Upper lobe of right lung (tissue), 1 donor: Measurements from ENCODE around the gene NOS1. TPM values are rescaled to one million over a fixed set of nuclear protein-coding genes. Genes with fewer than 3 reads are reported as not detected.
"Not testable (repeated sequence)": the region's sequence is repeated elsewhere in the genome, so short reads cannot be mapped to it uniquely, and the experiment has no call there.

Source experiments
- ATAC-seq: fragments of 200-7000 bp; cut with Tn5 transposase; one replicate; pipeline ENCODE4 v1.9.1; 2020; ENCODE audit warnings: mild to moderate bottlenecking, moderate library complexity
- DNase-seq: peaks from one replicate; pipeline ENCODE4 v3.0.0-alpha.2; 2020
- H3K27ac ChIP-seq: fragments of 200-600 bp; one replicate; pipeline ENCODE4 v1.8.0; 2022
- H3K27me3 ChIP-seq: fragments of 200-600 bp; one replicate; pipeline ENCODE4 v1.8.0; 2022; ENCODE audit warnings: mild to moderate bottlenecking
- H3K36me3 ChIP-seq: fragments of 200-600 bp; one replicate; pipeline ENCODE4 v1.8.0; 2022
- H3K4me1 ChIP-seq: fragments of 200-600 bp; one replicate; pipeline ENCODE4 v1.8.0; 2022
- H3K4me3 ChIP-seq: fragments of 200-600 bp; one replicate; pipeline ENCODE4 v1.8.0; 2022; ENCODE audit warnings: mild to moderate bottlenecking
- H3K9me3 ChIP-seq: fragments of 200-600 bp; one replicate; pipeline ENCODE4 v1.8.0; 2022
- CTCF ChIP-seq: fragments of 200-600 bp; IDR thresholded peaks from one replicate; pipeline ENCODE4 v1.8.0; 2022; ENCODE audit warnings: antibody characterized with exemption
- intact Hi-C: fragments of 100-400 bp; cut with DNase I; formaldehyde crosslinking; loops from one replicate; pipeline ENCODE4 v1.11.0; 2022
- total RNA-seq: library from RNA; stranded (reverse); fragmentation: NEBNext Ultra II Directional; extraction: Animal tissue kit (Norgen Biotek cat#: 25700); gene quantifications from one replicate; pipeline ENCODE4 v1.2.1, GENCODE V29; 2021
- donor health status: DM: no; HTN: yes; CAD: no; lungs with severe emphysema.

Gene NOS1
- total RNA-seq, 1 donor from 2014 or later, result 4.9 TPM

DNA sequence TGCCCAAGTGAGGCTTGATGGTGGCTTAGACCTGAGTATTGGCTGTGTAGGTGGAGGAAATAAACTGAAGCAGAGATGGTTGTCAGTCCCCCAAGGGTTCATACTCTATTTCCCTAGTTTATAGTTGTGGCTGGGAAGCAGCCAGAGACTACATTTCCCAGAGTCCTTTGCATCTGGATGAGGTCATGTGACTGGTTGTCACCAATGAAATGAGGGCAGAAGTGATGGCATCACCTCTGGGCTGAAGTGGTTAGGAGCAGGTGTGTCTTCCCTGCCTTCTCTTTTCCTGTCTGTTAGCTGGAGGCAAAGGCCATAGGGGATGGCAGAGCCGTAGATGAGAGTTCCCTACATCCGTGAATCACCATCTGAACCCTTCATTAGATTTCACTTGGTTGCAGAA lies 16.3 kb upstream of the NOS1 start:
- intact Hi-C loops, result loop anchor here (10.0 kb wide), 1 partner anchor 207 kb away; no protein-coding TSS in a partner anchor
- DNase-seq (no peak), ATAC-seq (no peak)
- no peaks in the 10 kb centered on the region for H3K9me3 ChIP-seq
- H3K36me3 ChIP-seq, result no peaks in the 10 kb centered on the region
- TF ChIP-seq CTCF, result no peak
- no peaks in the 10 kb centered on the region for H3K27me3 ChIP-seq
- no peak overlapping the region for H3K27ac ChIP-seq
- H3K4me3 ChIP-seq, result no peak overlapping the region
- no peaks in the 10 kb centered on the region for H3K4me1 ChIP-seq

- intact Hi-C loops, result loop anchor here (10.0 kb wide), 1 partner anchor 214 kb away; no protein-coding TSS in a partner anchor
- no peak overlapping the region for H3K4me3 ChIP-seq
- ATAC-seq, result no peak
- H3K9me3 ChIP-seq, result no peaks in the 10 kb centered on the region
- DNase-seq, result no peak
- no peak overlapping the region for H3K27ac ChIP-seq
- no peaks in the 10 kb centered on the region for H3K4me1 ChIP-seq
- H3K27me3 ChIP-seq, result no peaks in the 10 kb centered on the region
- no peaks in the 10 kb centered on the region for H3K36me3 ChIP-seq
- TF ChIP-seq CTCF, result no peak
These were observed 9.2 kb upstream of the NOS1 start for GRCh38 chr12:117370588-117370987.

DNA sequence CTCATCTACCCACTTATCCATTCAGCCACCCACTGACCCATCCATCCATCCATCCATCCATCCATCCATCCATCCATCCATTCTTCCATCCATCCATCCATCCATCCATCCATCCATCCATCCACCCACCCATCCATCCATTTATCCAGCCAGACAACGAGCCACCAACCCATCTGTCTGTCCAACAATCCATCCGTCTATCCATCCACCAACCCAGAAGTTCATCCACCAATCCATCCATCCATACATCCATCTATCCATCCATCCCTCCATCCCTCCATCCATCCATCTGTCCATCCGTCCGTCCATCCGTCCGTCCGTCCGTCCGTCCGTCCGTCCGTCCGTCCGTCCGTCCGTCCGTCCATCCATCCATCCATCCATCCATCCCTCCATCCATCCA lies 8.6 kb upstream of the NOS1 start:
- DNase-seq, H3K9me3 ChIP-seq, ATAC-seq, H3K36me3 ChIP-seq, H3K4me3 ChIP-seq, H3K27me3 ChIP-seq, H3K4me1 ChIP-seq, H3K27ac ChIP-seq: not testable (repeated sequence)
- intact Hi-C loops, result loop anchor here (5.0 to 10.0 kb wide), 2 partner anchors 215 to 467 kb away; no protein-coding TSS in a partner anchor

DNA sequence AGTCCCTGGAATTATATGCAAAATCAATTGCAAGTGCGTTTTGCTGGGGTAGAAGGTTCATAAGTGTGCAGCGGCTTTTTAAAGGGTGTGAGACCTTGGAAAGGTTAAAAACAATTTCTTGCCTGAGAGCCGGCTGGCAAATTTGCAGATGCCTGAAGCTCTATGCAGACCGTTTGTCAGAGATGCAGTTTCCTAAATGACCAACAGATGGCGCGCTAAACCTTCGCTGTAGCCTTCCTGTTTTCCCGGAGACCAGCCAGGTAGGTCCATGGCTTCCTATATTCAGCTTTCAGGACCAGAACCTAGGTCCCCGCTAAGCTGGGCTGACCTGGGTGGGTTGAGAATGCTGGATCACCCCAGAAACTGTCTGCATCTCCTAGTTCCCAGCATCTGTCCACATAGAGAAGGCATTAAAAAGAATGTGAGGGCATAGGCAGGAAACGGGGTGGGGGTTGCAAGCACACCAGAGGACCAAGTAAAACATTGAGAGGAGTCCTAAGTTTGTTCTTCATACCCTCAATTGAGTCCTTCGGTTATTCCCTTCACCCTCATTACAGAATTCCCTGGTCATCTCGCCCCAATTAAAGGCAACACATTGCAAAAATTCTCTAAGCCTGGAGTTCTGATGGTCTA lies 5.7 kb upstream of the NOS1 start:
- TF ChIP-seq CTCF, result peak; percentile 92
- Histone ChIP-seq H3K27me3 (peaks cover 22% of the 10 kb centered on the region), H3K9me3 (no peaks in the 10 kb centered on the region), H3K27ac (no peak overlapping the region), H3K4me3 (no peak overlapping the region), H3K36me3 (no peaks in the 10 kb centered on the region), H3K4me1 (no peaks in the 10 kb centered on the region)
- DNase-seq (no peak), ATAC-seq (peak; percentile 82)
- intact Hi-C loops, result loop anchor here (5.0 kb wide), 1 partner anchor 470 kb away; no protein-coding TSS in a partner anchor

DNA sequence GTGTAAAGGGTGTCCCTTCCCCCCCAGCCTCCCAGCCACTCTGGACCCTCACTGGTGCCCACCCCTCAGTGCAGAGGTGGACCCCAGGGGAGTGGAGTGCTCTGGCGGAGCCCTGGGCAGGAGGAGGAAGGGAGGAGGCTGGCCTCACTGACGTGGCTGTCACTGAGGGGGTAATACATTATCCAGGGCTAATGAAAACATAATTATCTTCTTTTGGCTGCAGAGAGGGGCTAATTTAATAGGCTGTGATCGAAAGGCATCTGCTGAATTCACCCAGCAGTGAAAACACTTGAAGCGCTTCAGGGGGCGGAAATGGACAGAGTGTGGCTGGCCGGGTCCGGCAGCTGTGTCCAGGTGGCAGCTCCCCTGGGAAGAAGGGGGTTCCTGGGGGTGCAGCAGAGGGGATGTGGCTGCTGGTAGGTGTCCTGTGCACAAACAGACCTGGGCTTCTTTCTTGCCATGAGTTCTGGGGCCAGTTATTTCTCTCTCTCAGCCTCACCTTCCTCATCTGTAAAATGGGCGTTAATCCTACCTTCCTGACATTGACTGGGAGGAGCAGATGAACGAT lies 3.7 kb upstream of the NOS1 start:
- no peaks in the 10 kb centered on the region for H3K36me3 ChIP-seq
- DNase-seq, result no peak
- no peak for ATAC-seq

More for the DNA sequence above, 3.7 kb upstream of the NOS1 start:
- H3K4me1 ChIP-seq, result no peaks in the 10 kb centered on the region
- H3K9me3 ChIP-seq, result no peaks in the 10 kb centered on the region
- peaks cover 39% of the 10 kb centered on the region for H3K27me3 ChIP-seq
- intact Hi-C loops, result loop anchor here (5.0 kb wide), 1 partner anchor 472 kb away; no protein-coding TSS in a partner anchor
- no peak overlapping the region for H3K4me3 ChIP-seq
- TF ChIP-seq CTCF, result no peak
- no peak overlapping the region for H3K27ac ChIP-seq
